Cardiac muscle cell (in vitro differentiated cells and primary cell): ENCODE data around the gene AGMO. TPM values are rescaled to one million over a fixed set of nuclear protein-coding genes. Genes with fewer than 3 reads are reported as not detected.
A peak's percentile ranks its signal among the peaks of the same experiment; 100 is the strongest.

ENCODE experiments used
- DNase-seq, 2 donors: peaks; one replicate each; pipeline versions ENCODE4 v3.0.0 to v3.0.0-alpha.2; 2010 to 2017; ENCODE audit warnings: low read depth in 1 of 2, low spot score in 1 of 2
- H3K27ac ChIP-seq: fragments of 200-600 bp; sonication (generic); 2 replicates; pipeline ENCODE4 v1.5.1; 2016
- H3K27me3 ChIP-seq: fragments of 200-600 bp; sonication (generic); 2 replicates; pipeline ENCODE4 v1.6.0; 2016; ENCODE audit warnings: control low read depth
- H3K36me3 ChIP-seq: fragments of 200-600 bp; sonication (generic); 2 replicates; pipeline ENCODE4 v1.5.1; 2016; ENCODE audit warnings: control low read depth
- H3K4me1 ChIP-seq: fragments of 200-600 bp; sonication (generic); 2 replicates; pipeline ENCODE4 v1.8.1; 2017; ENCODE audit warnings: low read depth, mild to moderate bottlenecking, mixed run types
- H3K4me3 ChIP-seq: fragments of 200-600 bp; sonication (generic); 2 replicates; pipeline ENCODE4 v1.5.1; 2016; ENCODE audit warnings: mild to moderate bottlenecking
- H3K9me3 ChIP-seq: fragments of 200-600 bp; sonication (generic); 2 replicates; pipeline ENCODE4 v1.5.1; 2017; ENCODE audit warnings: low read depth, mild to moderate bottlenecking, control low read depth
- CTCF ChIP-seq: IDR thresholded peaks from 2 replicates; pipeline ENCODE4 v1.5.1; 2012; ENCODE audit warnings: low read depth, mild to moderate bottlenecking, low read length
- polyA plus RNA-seq: library from polyadenylated mRNA; unstranded; fragments of >200 nt; fragmentation: Nextera tagmentation; extraction: Ambion mirVana; gene quantifications from 2 replicates; pipeline ENCODE4 v1.2.1, GENCODE V29; 2016
- total RNA-seq: library from RNA; depleted of rRNA; stranded (reverse); fragments of >200 nt; gene quantifications from 2 replicates; pipeline ENCODE4 v1.2.3, GENCODE V29; 2016

Gene AGMO
- total and polyA plus RNA-seq, 2 experiments from 2014 or later, result 0.16 TPM; not detected in 1

DNA sequence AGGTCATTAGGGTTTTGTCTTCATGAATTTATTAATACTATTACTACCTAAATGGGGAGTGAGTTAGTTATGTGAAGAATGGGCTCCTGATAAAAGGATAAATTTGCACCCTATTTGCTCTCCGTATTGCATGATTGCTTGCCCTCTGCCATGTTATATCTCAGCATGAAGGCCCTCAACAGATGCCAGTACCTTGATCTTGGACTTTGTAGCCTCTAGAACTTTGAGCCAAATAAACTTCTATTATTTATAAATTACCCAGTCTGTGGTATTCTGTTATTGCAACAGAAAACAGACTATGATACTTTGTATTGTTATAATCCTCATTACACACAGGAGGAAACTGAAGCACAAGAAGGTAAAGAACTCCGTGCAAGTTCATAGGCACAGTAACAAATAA lies 150.8 kb downstream of the AGMO start:
- Histone ChIP-seq H3K4me1 (peaks cover 3% of the 10 kb centered on the region), H3K36me3 (no peaks in the 10 kb centered on the region), H3K27me3 (no peaks in the 10 kb centered on the region), H3K27ac (no peak overlapping the region), H3K4me3 (no peak overlapping the region), H3K9me3 (no peaks in the 10 kb centered on the region)
- no peak for DNase-seq
- TF ChIP-seq CTCF, result no peak

DNA sequence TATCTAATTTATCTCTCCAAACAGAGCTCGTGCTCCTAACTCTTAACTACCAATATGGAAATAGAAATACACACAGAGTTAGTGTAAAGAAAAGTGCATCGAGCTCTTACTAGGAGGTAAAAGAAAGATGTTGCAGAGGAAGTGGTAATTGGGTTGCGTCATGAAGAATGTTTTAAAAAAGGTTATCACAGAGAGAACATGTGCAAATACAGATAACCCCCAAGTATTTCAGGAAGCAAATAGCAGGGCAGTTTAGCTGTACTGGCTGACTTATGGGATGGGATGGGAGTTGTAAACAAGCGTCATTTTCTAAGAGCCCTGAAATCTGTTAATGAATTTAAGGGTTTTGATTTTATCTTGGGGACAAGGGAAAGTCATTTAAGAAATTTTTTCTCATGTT lies 153.9 kb downstream of the AGMO start:
- Histone ChIP-seq H3K36me3 (no peaks in the 10 kb centered on the region), H3K4me3 (no peak overlapping the region), H3K27ac (no peak overlapping the region), H3K27me3 (no peaks in the 10 kb centered on the region), H3K4me1 (peaks cover 3% of the 10 kb centered on the region), H3K9me3 (no peaks in the 10 kb centered on the region)
- DNase-seq, result peak in 1 of 2 donors; percentile 36
- TF ChIP-seq CTCF, result no peak

- peaks cover 3% of the 10 kb centered on the region for H3K4me1 ChIP-seq
- no peaks in the 10 kb centered on the region for H3K9me3 ChIP-seq
- H3K36me3 ChIP-seq, result no peaks in the 10 kb centered on the region
- TF ChIP-seq CTCF, result no peak
- DNase-seq, result no peak
- H3K27me3 ChIP-seq, result no peaks in the 10 kb centered on the region
- H3K4me3 ChIP-seq, result no peak overlapping the region
- no peak overlapping the region for H3K27ac ChIP-seq
Observed at GRCh38 chr7:15403751-15404150, 158.1 kb downstream of the AGMO start.

DNA sequence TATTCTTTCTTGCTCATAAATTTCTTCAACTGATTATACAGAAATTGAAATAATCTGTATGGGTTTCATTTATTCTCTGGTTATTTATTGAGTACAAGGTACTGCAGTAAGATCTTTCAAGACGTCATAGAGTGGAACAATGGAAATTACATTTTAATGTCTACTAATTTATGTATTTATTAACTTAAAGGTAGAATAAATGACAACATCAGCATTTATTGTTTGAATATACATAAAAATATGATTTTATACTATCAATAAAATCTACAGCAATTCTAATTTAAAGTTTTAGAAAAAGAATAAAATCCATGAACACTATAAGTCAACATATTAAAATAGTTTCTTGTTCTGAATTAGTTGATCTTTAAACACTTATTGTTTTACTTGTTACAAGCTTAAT lies 158.5 kb downstream of the AGMO start:
- no peak for DNase-seq
- no peak for TF ChIP-seq CTCF
- no peak overlapping the region for H3K4me3 ChIP-seq
- no peaks in the 10 kb centered on the region for H3K36me3 ChIP-seq
- no peaks in the 10 kb centered on the region for H3K9me3 ChIP-seq
- no peak overlapping the region for H3K27ac ChIP-seq
- no peaks in the 10 kb centered on the region for H3K27me3 ChIP-seq
- peaks cover 3% of the 10 kb centered on the region for H3K4me1 ChIP-seq

- Histone ChIP-seq H3K4me1 (peaks cover under 1% of the 10 kb centered on the region), H3K4me3 (no peak overlapping the region), H3K9me3 (no peaks in the 10 kb centered on the region), H3K36me3 (no peaks in the 10 kb centered on the region), H3K27me3 (no peaks in the 10 kb centered on the region), H3K27ac (no peak overlapping the region)
- no peak for TF ChIP-seq CTCF
- DNase-seq, result no peak
Observed at GRCh38 chr7:15402436-15403136, 159.2 kb downstream of the AGMO start.
